ENCODE measurements around the gene SLC12A3. TPM values are rescaled to one million over a fixed set of nuclear protein-coding genes. Genes with fewer than 3 reads are reported as not detected.
"Not testable (repeated sequence)": the region's sequence is repeated elsewhere in the genome, so short reads cannot be mapped to it uniquely, and the experiment has no call there.

The SLC12A3 gene
- total RNA-seq, 2 experiments from 2014 or later: not detected

GRCh38 chr16:56921571-56921970 is 56.6 kb downstream of the SLC12A3 start:
- H3K36me3 Mint-ChIP-seq (ENCODE audit: low read depth): peaks cover 4% of the 10 kb centered on the region
- H3K4me1 Mint-ChIP-seq: peaks cover 34% of the 10 kb centered on the region
- H3K27me3 Mint-ChIP-seq: peaks cover 9% of the 10 kb centered on the region
- DNase-seq: no peak
- no peak overlapping the region for H3K4me3 Mint-ChIP-seq
- ChIA-PET POLR2A (no interaction called here), CTCF (interaction anchor here (0.6 to 1.4 kb wide), 2 partner anchors 10 to 17 kb away, joined by 3 to 5 read pairs; partner anchors contain the start of gene HERPUD1)
- peaks cover 2% of the 10 kb centered on the region for H3K9me3 Mint-ChIP-seq
- H3K27ac Mint-ChIP-seq: no peak overlapping the region

DNA sequence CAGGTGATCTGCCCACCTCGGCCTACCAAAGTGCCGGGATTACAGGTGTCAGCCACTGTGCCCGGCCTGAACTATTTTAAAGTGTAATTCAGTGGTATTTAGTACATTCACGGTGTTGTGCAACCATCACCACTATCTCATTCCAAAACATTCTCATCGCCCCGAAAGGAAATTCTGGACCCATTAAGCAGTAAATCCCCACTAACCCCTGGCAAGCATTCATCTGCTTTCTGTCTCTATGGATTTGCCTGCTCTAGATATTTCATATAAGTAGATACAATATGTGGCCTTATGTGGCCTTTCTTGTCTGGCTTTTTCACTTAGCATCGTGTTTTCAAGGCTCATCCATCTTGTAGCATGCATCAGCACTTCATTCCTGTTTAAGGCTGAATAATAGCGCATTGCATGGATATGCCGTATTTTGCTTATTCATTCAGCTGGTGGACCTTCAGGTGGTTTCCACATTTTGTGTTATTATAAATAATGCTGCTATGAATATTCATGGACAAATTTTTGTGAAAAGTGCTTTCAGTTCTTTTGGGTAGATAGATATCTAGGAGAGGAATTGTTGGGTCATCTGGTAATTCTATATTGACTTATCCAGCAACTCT is 58.6 kb downstream of the SLC12A3 start:
- Mint-ChIP-seq H3K4me1 (peaks cover 14% of the 10 kb centered on the region), H3K4me3 (no peak overlapping the region), H3K36me3 (ENCODE audit: low read depth) (no peaks in the 10 kb centered on the region), H3K27me3 (peaks cover 4% of the 10 kb centered on the region), H3K9me3 (no peaks in the 10 kb centered on the region), H3K27ac (no peak overlapping the region)
- ChIA-PET POLR2A (no interaction called here), CTCF (interaction anchor here (0.6 to 2.3 kb wide), 2 partner anchors 11 to 238 kb away, joined by 3 to 7 read pairs; no protein-coding TSS in a partner anchor)
- no peak for DNase-seq

- DNase-seq: no peak
- Mint-ChIP-seq H3K27me3 (no peaks in the 10 kb centered on the region), H3K9me3 (no peaks in the 10 kb centered on the region), H3K36me3 (ENCODE audit: low read depth) (peaks cover 1% of the 10 kb centered on the region), H3K4me1 (peaks cover 17% of the 10 kb centered on the region), H3K27ac (no peak overlapping the region), H3K4me3 (no peak overlapping the region)
- CTCF ChIA-PET: interaction anchor here (1.1 to 1.3 kb wide), 2 partner anchors 11 to 72 kb away, joined by 3 to 6 read pairs; no protein-coding TSS in a partner anchor
- POLR2A ChIA-PET: no interaction called here
These were observed 62.5 kb downstream of the SLC12A3 start for GRCh38 chr16:56927471-56927870.

DNA sequence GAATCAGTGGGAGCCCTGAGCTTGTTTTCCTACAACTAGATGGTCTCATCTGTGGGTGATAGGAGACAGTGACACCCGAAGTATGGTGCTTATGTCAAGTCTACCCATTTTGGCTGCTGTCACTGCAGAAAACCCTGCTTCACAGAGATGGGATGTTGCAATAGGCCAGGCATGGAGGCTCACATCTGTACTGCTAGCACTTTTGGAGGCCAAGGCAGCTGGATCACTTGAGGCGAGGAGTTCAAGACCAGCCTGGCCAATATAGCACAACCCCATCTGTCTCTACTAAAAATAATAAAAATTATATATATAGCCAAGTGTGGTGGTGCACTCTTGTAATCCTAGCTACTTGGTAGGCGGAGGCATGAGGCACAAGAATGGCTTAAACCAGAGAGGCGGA is 64.6 kb downstream of the SLC12A3 start:
- no peak overlapping the region for H3K4me3 Mint-ChIP-seq
- H3K4me1 Mint-ChIP-seq: peaks cover 18% of the 10 kb centered on the region
- peaks cover 20% of the 10 kb centered on the region for H3K36me3 Mint-ChIP-seq (ENCODE audit: low read depth)
- no peak for DNase-seq
- H3K9me3 Mint-ChIP-seq: no peaks in the 10 kb centered on the region
- H3K27ac Mint-ChIP-seq: no peak overlapping the region
- POLR2A ChIA-PET: interaction anchor here (0.7 kb wide), 1 partner anchor 15 kb away, joined by 3 read pairs; no protein-coding TSS in a partner anchor
- no peaks in the 10 kb centered on the region for H3K27me3 Mint-ChIP-seq
- CTCF ChIA-PET: interaction anchor here (0.6 to 1.4 kb wide), 2 partner anchors 18 to 194 kb away, joined by 3 read pairs; no protein-coding TSS in a partner anchor

- CTCF ChIA-PET: interaction anchor here (0.5 to 1.9 kb wide), 10 partner anchors 9 to 898 kb away, joined by 3 to 5 read pairs (median 3); no protein-coding TSS in a partner anchor
- POLR2A ChIA-PET: interaction anchor here (1.3 to 1.4 kb wide), 2 partner anchors 20 kb away, joined by 3 to 5 read pairs; no protein-coding TSS in a partner anchor
- no peak for DNase-seq
- H3K4me1 Mint-ChIP-seq: peaks cover 25% of the 10 kb centered on the region
- peak overlapping the region; percentile 99 for H3K27ac Mint-ChIP-seq
- H3K9me3 Mint-ChIP-seq: no peaks in the 10 kb centered on the region
- H3K27me3 Mint-ChIP-seq: no peaks in the 10 kb centered on the region
- peaks cover 30% of the 10 kb centered on the region for H3K36me3 Mint-ChIP-seq (ENCODE audit: low read depth)
- peak overlapping the region; percentile 99 for H3K4me3 Mint-ChIP-seq
These were observed 65.7 kb downstream of the SLC12A3 start for GRCh38 chr16:56930486-56931270.

DNA sequence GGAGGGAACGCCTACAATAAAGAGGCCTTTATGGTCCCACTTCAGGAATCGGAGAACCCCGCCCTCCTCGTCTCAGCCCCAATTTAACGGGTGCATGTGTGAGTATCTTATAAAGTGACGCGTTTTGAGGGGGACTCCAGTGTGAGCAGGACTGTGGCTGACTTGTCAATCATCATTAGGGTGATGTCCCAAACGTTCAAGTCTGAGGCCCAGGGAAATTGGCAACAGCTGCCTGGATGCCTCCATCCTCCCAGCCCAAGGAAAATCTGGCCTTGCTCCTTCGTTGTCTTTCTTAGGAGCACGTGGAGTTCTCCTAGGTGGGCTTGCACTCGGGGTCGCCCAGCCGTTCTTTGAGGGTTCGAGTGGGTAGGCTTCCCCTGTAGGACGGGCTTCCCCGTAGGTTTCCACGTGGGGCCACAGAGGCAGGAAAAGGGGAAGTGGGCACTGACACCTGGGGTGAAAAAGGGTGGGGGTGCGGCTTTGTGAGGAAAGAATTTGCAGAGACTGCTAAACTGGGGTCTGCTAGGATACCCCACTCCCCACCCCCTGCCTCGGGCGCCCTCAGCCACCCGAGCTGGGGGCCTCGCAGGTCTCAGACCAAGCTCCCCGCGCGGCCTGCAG is 66.4 kb downstream of the SLC12A3 start:
- no peaks in the 10 kb centered on the region for H3K27me3 Mint-ChIP-seq
- ChIA-PET CTCF (interaction anchor here (0.5 to 1.9 kb wide), 10 partner anchors 9 to 897 kb away, joined by 3 to 5 read pairs (median 4); no protein-coding TSS in a partner anchor), POLR2A (interaction anchor here (0.6 to 1.4 kb wide), 7 partner anchors 13 to 63 kb away, joined by 3 to 8 read pairs (median 3); no protein-coding TSS in a partner anchor)
- peak overlapping the region; percentile 99 for H3K4me3 Mint-ChIP-seq
- no peaks in the 10 kb centered on the region for H3K9me3 Mint-ChIP-seq
- H3K36me3 Mint-ChIP-seq (ENCODE audit: low read depth): peaks cover 35% of the 10 kb centered on the region
- H3K4me1 Mint-ChIP-seq: peaks cover 31% of the 10 kb centered on the region
- peak overlapping the region; percentile 99 for H3K27ac Mint-ChIP-seq
- DNase-seq: no peak

DNA sequence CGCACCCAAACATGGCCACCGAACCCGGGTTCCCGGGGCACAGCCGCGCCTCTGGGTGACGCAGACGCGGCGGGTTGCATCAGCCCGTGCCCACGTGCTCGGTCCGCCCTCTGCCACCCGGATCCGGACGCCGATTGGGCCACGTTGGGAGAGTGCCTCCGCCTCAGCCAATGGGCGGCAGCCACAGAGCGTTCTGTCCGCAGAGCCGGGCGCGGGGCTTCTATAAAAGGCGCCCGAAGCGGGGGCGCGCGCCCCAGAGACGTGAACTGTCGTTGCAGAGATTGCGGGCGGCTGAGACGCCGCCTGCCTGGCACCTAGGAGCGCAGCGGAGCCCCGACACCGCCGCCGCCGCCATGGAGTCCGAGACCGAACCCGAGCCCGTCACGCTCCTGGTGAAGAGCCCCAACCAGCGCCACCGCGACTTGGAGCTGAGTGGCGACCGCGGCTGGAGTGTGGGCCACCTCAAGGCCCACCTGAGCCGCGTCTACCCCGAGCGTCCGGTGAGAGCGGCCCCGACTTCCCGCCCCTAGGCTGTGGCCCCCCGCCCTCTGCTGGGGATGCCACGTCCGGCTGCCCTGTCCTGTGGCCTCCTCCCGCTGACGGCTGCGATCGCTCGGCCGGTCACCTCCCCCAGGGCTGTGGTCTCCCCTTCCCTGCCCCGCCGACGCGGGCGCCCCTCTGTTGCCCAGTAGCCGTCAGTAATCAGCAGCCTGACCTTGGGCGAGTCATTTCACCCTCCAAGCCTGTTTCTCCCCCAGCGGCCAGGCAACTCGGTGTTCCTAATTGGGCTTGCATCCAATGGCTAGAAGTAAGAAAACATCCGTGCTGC is 67.1 kb downstream of the SLC12A3 start, which contains the start of gene HERPUD1:
TSS of gene HERPUD1 (plus strand) at position 251 of the 829 bp plus-strand sequence. CDS start at position 354, 103 bp downstream.
- ChIA-PET POLR2A (interaction anchor here (0.6 to 1.4 kb wide), 8 partner anchors 12 to 64 kb away, joined by 3 to 8 read pairs (median 3); no protein-coding TSS in a partner anchor), CTCF (interaction anchor here (1.3 to 1.9 kb wide), 5 partner anchors 10 to 213 kb away, joined by 3 to 6 read pairs (median 4); no protein-coding TSS in a partner anchor)
- H3K4me3 Mint-ChIP-seq: peak within 1 kb of the TSS; percentile 99
- peaks cover 38% of the 10 kb centered on the region for H3K4me1 Mint-ChIP-seq
- H3K27me3 Mint-ChIP-seq: no peaks in the 10 kb centered on the region
- peaks cover 43% of the 10 kb centered on the region for H3K36me3 Mint-ChIP-seq (ENCODE audit: low read depth)
- H3K9me3 Mint-ChIP-seq: no peaks in the 10 kb centered on the region
- peak; percentile 99 for DNase-seq
- peak within 1 kb of the TSS; percentile 99 for H3K27ac Mint-ChIP-seq

- CTCF ChIA-PET: interaction anchor here (1.3 to 1.8 kb wide), 3 partner anchors 9 to 33 kb away, joined by 4 to 7 read pairs (median 6); no protein-coding TSS in a partner anchor
- Mint-ChIP-seq H3K27me3 (no peaks in the 10 kb centered on the region), H3K4me3 (peak overlapping the region; percentile 99), H3K4me1 (peaks cover 46% of the 10 kb centered on the region), H3K9me3 (no peaks in the 10 kb centered on the region), H3K27ac (peak overlapping the region; percentile 99), H3K36me3 (ENCODE audit: low read depth) (peaks cover 48% of the 10 kb centered on the region)
- POLR2A ChIA-PET: interaction anchor here (1.1 kb wide), 1 partner anchor 11 kb away, joined by 3 read pairs; no protein-coding TSS in a partner anchor
- DNase-seq: peak; percentile 49
These were observed 68.0 kb downstream of the SLC12A3 start for GRCh38 chr16:56932721-56933619.

DNA sequence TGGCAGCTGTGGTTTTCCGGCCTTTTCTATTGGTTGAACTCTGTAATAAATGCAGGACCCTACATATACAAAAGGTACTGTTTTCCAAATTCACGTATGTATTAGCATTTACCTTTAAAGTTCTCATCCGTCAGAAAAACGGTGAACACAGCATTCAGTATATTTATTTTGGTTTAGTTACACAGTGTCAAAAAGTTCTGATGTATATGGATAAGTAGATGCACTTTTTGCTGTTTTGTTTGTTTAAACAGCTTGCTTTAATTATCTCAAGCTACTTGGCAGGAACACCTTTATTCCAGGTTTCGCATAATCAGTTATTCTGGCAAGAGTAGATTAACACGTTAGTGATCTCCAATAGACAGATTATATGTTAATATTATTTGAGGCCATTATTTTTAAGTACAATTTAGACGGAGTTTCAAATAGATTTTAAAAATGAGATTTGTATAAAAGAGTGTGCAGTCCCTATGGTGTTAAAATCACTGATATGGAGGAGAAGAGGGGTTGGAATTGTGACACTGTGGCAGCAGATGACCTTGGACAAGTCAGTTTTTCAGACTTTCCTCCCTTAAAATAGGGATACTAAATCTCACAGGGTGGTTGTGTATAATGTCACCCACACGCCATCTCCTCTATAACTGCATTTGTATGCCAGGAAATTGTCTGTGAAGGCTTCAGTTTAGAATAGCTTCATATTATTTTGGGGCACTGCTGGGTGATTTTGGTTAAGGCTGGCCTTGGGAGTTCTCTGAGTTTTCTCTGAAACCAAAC is 69.0 kb downstream of the SLC12A3 start:
- H3K27me3 Mint-ChIP-seq: no peaks in the 10 kb centered on the region
- no peaks in the 10 kb centered on the region for H3K9me3 Mint-ChIP-seq
- CTCF ChIA-PET: interaction anchor here (1.0 to 1.5 kb wide), 3 partner anchors 8 to 14 kb away, joined by 4 to 7 read pairs (median 6); no protein-coding TSS in a partner anchor
- POLR2A ChIA-PET: interaction anchor here (1.0 kb wide), 1 partner anchor 11 kb away, joined by 3 read pairs; no protein-coding TSS in a partner anchor
- DNase-seq: no peak
- peaks cover 56% of the 10 kb centered on the region for H3K4me1 Mint-ChIP-seq
- peak overlapping the region; percentile 99 for H3K27ac Mint-ChIP-seq
- peak overlapping the region; percentile 99 for H3K4me3 Mint-ChIP-seq
- H3K36me3 Mint-ChIP-seq (ENCODE audit: low read depth): peaks cover 57% of the 10 kb centered on the region

- H3K9me3 Mint-ChIP-seq, H3K27me3 Mint-ChIP-seq, DNase-seq: not testable (repeated sequence)
- CTCF ChIA-PET: interaction anchor here (1.0 kb wide), 1 partner anchor 14 kb away, joined by 4 read pairs; no protein-coding TSS in a partner anchor
- POLR2A ChIA-PET: interaction anchor here (1.0 kb wide), 1 partner anchor 10 kb away, joined by 3 read pairs; no protein-coding TSS in a partner anchor
- Mint-ChIP-seq H3K36me3 (ENCODE audit: low read depth) (peaks cover 64% of the 10 kb centered on the region), H3K4me1 (peaks cover 63% of the 10 kb centered on the region), H3K4me3 (peak overlapping the region; percentile 99), H3K27ac (peak overlapping the region; percentile 39)
These were observed 69.7 kb downstream of the SLC12A3 start for GRCh38 chr16:56934599-56935145.

Measured in activated CD4-positive, alpha-beta T cell treated with anti-CD3 and anti-CD28 coated beads, Interleukin-2, amount 10 ng/mL, durations not matched to agents 7 days and 5 days (primary cell).